T-helper 9 cell (primary cell): ENCODE data around the gene PRRG2.

Source experiments
- DNase-seq: peaks from one replicate; pipeline ENCODE4 v3.0.0-alpha.2; 2020

Gene PRRG2

DNA sequence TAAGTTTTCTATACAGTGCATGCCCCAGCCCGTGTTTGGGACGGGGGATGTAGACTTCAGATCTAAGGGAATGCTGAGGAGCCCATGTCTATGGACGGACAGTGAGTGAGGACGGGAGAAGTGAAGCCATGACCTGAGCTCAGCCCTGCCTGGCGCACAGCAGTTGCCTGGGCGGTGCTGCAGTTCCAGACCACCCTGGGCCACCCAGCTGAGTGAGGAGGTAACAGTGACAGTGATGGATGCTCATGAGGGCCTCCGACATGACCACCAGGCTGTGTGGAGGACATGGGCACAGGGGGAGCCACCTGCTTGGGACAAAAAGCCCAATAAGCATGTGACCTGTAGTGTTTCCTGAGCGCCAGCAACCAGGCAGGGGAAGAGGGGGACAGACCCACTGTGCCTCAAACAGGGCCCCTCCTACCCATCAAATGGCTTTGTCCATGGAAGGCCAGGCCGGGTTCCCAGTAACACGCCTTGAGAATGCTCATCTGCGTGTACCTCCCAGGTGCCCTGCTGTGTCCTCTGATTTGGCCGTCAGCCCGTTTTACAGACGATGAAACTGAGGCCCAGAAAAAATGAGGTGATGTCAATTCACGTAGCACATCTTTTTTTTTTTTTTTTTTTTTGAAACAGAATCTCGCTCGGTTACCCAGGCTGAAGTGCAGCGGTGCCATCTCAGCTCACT is 23.3 kb upstream of the PRRG2 start:
- no peak for DNase-seq

DNA sequence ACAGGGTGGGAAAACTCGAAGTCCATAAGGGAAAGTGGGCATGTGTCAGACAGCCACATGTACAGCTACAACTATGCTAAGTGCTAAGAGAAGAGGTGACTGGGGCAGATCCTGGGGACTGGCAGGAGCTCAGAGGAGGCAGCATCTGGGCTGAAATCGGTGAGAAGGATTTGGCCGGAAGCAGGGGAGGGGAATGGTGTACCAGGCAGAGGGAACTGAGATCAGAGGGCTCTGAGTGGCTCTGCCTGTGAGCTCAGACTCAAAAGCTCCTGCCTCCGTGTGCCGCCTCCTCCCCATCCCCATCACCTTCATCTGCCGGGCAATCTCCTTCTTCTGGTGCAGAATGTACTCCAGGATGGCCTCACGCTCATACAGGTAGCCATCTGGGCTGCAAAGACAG is 22.5 kb upstream of the PRRG2 start:
- no peak for DNase-seq

- no peak for DNase-seq
Measured at GRCh38 chr19:49559443-49559842, 21.7 kb upstream of the PRRG2 start.

GRCh38 chr19:49559928-49560327 is 21.2 kb upstream of the PRRG2 start:
- peak; percentile 16 for DNase-seq

GRCh38 chr19:49560358-49560900 is 20.7 kb upstream of the PRRG2 start:
- DNase-seq, result peak; percentile 35

DNA sequence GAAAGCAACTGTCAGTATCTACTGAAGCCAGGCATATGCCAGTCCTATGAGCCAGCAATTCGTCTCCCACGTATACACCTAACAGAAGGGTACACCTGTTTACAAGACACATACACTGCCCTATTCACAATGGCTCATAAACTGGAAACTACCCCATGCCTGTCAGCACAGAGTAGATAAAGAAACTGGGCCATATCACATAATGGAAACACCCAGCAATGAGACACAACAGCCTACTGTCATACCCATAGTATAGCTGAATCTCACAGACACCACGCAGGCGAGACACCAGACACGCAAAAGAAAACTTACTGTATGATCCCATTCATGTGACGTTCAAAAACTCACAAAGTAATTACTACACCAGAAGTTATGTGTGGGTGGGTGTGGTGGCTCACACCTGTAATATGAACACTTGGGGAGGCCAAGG is 16.5 kb upstream of the PRRG2 start:
- no peak for DNase-seq

DNA sequence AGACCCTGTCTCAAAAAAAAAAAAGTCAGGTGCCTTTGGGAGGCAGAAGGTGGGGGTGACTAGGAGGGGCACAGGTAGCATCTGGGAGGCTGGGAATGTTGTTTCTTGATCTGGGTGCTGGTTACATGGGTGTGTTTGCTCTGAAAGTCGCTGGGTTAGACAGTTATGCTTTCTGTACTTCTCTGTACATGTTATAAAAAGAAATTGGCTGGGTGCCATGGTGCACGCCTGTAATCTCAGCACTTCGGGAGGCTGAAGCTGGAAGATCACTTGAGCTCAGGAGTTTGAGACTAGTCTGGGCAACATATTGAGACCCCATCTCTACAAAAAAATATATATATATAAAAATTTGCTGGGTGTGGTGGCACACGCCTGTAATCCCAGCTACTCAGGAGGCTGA is 15.9 kb upstream of the PRRG2 start:
- DNase-seq, result no peak

DNA sequence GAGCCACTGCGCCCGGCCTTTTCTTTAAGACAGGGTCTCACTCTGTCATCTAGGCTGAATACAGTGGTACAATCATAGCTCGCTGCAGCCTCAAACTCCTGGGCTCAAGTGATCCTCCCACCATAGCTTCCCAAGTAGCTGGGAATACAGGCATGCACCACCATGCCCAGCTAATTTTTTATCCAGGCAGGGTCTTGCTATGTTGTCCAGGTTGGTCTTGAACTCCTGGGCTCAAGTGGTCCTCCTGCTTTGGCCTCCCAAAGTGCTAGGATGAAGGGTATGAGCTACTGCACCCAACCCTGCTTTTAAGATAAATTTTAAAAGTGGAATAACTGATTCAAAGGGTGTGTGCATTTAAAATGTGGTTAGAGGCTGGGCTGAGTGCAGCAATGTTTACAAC is 14.8 kb upstream of the PRRG2 start:
- DNase-seq, result no peak

- DNase-seq, result peak; percentile 60
Measured at GRCh38 chr19:49567861-49568441, 13.2 kb upstream of the PRRG2 start.

DNA sequence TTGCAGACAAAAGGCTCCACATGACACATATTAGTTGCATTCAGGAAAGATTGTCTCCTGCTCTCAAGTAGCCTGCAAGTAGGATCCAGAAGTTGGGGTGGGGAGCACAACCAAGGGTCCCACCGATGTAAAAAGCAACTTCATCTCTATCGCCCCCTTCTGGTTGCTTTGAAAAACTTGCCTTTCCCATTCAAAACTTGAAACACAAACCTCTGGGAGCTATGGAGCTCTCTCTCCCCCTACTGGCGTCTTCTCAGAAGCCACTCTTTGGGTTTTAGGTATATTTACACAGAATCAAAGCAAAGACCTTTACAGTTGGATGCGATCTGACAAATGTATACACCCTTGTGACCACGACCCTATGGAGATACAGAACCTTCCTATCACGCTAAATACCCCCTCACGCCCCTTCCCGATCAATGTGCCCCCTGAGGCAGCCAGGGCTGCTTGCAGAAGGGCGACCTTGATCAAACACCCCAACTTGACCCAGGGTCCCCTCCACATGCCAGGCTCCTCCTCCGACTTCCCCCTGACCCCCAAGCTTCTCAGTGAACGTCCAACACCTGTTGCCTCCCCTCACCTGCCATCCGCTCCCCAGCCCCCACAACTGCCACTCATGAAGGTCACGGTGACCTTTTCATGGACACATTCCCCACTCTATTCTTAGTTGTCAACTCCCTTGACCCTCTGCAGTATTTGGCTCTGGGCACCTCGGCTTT is 10.8 kb upstream of the PRRG2 start:
- peak; percentile 51 for DNase-seq

DNA sequence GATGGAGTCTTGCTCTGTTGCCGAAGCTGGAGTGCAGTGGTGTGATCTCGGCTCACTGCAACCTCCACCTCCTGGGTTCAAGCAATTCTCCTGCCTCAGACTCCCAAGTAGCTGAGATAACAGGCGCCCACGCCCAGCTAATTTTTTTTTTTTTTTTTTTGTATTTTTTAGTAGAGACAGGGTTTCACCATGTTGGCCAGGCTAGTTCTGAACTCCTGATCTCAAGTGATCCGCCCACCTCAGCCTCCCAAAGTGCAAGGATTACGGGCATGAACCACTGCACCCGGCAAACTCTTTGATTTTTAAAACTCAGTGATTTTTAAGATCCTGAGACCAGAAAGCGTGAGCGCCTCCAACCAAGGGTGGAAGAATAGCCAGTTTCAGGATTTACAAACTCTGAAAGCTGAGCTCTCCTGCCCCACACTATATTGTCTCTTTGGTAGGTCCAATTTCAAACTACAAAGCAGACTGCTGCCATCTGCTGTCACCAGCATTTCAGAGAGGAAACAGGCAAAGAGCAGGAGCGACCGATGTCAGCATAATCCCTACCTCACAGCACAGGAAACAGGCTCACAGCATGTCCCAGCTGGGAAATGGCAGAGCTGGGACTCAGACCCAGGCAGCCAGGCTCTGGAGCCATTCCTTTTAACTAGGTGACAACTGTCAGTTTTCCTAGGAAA is 10.0 kb upstream of the PRRG2 start:
- DNase-seq, result no peak

- no peak for DNase-seq
Measured at GRCh38 chr19:49573009-49573408, 8.1 kb upstream of the PRRG2 start.

DNA sequence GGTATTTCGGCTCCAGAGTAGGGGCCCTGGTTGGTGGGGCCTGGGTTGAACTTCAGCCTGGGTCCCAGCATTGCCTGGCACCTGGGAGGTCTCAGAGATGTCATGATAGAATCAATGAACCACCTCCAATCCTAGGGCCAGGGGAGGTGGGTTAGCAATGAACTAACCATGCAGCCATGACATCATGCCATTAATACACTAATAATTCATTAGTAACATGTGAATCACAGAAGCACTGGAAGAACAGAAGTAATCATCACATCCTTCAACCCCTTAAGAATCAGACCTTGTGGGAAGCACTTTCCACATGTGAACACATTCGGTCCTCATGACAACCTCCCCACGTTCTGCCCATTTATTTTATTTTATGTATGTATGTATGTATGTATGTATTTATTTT is 7.7 kb upstream of the PRRG2 start:
- DNase-seq, result no peak

GRCh38 chr19:49574206-49574755 is 6.8 kb upstream of the PRRG2 start:
- no peak for DNase-seq

- no peak for DNase-seq
Measured at GRCh38 chr19:49579193-49579592, 1.9 kb upstream of the PRRG2 start.

GRCh38 chr19:49579947-49580263 is 1.2 kb upstream of the PRRG2 start:
- no peak for DNase-seq

- peak; percentile 92 for DNase-seq
Measured at GRCh38 chr19:49580264-49581006, 681 bp upstream of the PRRG2 start, which contains the start of gene NOSIP. Gene NOSIP (minus strand): TSS chr19:49580556. CDS start chr19:49560691, 19,865 bp downstream.

DNA sequence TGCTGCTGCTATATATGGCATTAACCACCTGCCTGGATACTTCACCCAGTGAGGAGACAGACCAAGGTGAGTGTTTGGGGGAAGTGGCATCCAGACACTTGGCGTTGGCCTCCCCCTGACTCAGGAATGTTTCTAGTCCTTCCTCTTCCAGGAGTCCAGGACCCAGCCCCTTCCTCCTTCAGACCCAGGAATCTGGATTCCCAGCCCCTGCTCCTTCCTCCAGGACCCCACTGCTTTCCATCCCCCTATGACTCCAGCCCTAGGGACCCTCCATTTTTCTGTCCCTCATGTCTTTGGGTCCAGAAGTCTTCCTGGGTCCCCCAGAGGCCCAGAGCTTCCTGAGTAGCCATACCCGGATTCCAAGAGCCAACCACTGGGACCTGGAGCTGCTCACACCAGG is 2.1 kb downstream of the PRRG2 start:
- no peak for DNase-seq

DNA sequence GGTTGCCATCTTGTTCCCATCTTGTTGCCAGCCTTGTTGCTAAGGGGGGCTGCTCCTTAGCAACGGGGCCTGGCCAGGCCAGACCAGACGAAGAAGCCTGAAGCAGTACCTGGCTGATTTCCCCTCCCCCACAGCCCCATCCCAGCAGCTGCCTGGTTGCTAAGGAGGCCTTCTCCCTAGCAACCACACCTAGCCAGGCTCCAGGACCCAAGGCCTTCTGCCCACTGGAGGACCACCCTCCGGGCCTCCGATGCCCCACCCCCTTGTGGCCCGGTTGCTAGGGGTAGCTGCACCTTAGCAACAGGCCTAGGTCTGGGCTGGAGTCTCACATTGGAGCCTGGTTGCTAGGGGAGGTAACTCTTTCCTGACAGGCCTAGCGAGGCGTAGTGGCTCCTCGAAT is 3.9 kb downstream of the PRRG2 start:
- DNase-seq, result no peak

GRCh38 chr19:49587227-49587626 is 6.1 kb downstream of the PRRG2 start:
- no peak for DNase-seq

DNA sequence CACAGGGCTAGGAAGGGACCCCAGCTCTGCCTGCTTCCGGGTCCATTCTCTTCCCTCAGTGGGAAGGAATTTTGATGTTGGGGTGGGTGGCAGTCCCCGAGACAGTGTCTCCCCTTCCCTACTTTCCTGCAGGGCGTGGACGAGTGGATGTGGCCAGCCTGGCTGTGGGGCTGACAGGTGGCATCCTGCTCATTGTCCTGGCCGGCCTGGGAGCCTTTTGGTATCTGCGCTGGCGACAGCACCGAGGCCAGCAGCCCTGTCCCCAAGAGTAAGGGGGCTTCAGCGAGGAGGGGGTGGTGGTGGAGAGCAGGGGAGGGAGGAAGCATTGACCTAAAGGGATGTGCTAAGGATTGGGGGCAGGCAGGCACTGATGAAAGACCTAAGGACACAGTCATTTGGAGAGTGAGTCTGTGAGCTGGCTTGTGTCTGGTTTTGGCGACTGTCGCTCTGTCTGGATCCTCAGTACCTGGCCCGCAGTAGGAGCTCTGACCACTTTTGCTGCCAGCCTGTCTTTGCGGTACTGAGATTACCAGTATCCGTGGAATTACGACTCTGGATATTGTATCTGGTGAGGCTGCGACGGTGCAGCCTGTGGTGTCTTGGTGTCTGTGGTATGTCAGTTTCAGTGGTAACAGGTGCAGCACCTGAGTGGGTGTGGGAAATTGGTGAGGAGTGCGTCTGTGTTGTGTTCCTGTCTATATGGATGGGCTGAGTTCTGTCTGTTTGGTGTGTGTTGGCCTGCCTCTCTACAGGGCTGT is 7.4 kb downstream of the PRRG2 start:
- DNase-seq, result peak; percentile 16

- no peak for DNase-seq
Measured at GRCh38 chr19:49589502-49589905, 8.4 kb downstream of the PRRG2 start.
